Measurements from ENCODE around the gene CYB5R4.

Gene CYB5R4

DNA sequence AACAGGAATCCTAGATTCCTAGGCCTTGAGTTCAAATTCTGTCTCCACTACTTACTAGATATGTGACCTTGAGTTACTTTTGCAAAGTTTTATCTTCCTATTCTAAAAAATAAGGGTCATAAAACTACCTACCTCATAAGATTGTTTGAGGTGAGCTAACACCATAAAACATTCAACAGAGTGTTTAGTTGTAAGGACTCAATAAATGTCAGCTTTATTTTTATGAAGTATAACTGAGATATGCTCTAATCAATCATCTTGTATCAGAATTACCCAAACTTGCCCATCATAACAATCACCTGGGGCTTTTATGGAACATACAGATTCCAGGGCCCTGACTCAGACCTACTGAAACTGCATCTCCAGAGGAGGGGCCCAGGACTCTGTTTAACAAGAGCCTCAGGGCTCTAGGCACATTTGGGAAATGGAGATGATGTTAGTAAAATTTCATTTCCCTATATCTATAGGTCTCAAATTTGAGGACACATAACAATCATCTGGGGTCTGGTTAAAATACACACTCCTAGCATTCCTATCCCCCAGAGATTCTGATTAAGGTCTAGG lies 138.6 kb downstream of the CYB5R4 start:
- DNase-seq, result no peak

DNA sequence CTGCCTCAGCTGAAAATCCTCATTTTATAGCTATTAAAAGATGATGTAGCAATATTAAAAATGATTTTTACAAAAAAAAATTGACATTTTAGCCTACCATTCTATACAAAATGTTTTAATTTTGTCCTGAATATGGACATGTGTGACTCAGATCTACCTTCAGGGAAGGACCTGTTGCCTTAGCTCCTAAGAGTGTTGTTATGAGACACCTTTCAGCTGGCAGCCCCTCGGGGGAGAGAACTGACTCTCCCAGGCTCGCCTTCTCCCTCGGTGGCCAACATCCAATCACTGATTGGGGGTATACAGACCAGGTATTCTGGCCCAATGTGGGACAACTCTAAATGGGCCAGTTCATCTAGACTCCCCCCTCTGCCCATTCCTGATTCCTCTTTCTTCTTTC lies 141.6 kb downstream of the CYB5R4 start:
- DNase-seq, result no peak

GRCh38 chr6:84002226-84002625 lies 142.7 kb downstream of the CYB5R4 start:
- DNase-seq, result no peak

DNA sequence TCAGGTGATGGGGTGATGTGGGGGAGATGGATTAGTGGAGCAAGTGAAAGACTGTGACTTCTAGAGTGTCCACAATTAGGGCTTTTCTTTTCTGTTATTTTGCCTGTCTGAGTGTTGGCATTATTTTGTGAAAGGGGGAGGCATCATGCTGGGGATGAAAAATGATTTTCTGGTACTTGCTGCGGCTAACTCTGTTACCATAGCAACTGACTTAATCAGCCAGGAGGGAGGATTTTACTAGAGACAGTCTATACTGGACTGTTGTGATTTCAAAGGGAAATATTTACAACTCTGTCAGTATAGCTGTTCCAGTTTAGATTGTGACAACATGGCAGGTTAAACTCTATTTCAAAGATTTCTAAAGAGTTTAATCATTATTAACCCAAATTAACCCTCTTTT lies 143.6 kb downstream of the CYB5R4 start:
- DNase-seq, result no peak

- DNase-seq, result no peak
Measured at GRCh38 chr6:84003654-84004053, 144.2 kb downstream of the CYB5R4 start.

GRCh38 chr6:84007871-84008270 lies 148.4 kb downstream of the CYB5R4 start:
- DNase-seq, result no peak

DNA sequence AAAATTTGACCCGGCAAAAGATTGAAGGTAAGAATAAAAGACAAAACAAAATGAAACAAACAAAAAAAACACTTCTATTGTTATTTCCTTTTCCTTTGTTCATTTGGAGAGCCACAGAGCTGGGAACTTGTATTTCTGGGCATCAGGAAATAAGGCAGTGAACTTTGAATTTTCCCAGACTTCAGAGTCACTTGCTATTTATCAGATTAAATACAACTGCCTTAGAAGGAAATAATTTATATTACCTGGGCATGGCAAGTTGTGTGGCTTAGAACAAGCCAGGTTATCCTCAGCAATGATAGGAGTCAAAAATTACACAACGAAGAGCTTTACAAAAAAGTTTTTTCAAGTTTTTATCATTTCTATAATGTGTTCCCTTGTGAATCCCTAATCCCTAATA lies 153.9 kb downstream of the CYB5R4 start:
- DNase-seq, result no peak

DNA sequence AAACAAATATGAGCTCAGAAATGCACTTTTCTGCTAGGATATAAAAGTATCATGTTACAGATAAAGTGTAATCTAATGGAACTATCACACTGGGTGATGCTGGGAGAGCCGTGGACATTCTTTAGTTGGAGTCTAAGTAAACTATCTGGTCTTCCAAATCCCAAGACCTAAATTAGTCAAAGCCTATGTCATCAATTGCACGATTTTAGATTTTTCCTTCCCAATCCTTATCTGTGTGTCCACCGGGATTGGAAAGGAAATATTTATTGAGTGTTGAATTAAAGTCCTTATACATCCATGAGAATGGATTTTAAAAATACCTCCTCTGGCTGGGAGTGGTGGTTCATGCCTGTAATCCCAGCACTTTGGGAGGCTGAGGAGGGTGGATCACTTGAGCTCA lies 154.4 kb downstream of the CYB5R4 start:
- DNase-seq, result no peak

DNA sequence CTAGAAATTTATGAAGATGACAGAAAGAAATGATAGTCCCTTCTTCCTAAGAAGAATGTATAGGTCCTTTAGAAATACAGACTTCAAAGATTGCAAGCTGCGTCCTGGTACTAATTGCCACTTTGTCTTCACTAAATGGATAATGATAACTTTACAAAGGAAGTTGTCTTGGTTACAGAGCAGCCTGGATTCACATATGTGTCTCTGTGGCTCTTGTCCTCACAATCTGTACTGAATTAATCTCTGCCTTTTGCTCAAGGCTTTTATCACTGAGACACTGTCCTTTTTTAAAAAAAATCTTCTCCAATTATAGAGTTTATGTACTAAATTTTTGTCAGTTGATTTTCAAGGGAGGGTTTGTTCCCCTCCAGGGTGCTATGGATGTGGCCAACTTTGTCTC lies 156.5 kb downstream of the CYB5R4 start:
- no peak for DNase-seq
